Endothelial cell of umbilical vein (primary cell): ENCODE results near the gene C8G. TPM values are rescaled to one million over a fixed set of nuclear protein-coding genes. Genes with fewer than 3 reads are reported as not detected.

Experiments
- BruUV-seq: library from RNA; stranded (reverse); fragments of 400-500 nt; replicated peaks from 2 replicates; lab custom pipeline; 2021; lab: Mats Ljungman, UMichigan
- CTCF ChIA-PET: fragments of 300-600, 350-600 bp; sonication (Branson Sonifier 250); formaldehyde crosslinking; loops from one replicate; lab custom pipeline; 2021; ENCODE audit warnings: antibody characterized with exemption, inconsistent platforms; lab: Charles Lee
- POLR2A ChIA-PET: fragments of 300-600, 350-600 bp; sonication (Branson Sonifier 250); formaldehyde crosslinking; loops from one replicate; lab custom pipeline; 2021; ENCODE audit warnings: antibody characterized with exemption, inconsistent platforms; lab: Charles Lee
- DNase-seq: peaks from one replicate; pipeline ENCODE4 v3.0.0-alpha.2; 2011; ENCODE audit warnings: low read depth, low spot score
- FAIRE-seq: peaks from 2 replicates; lab custom pipeline; 2011; peaks lifted over from hg19 to GRCh38; lab: Jason Lieb, UNC
- H2AFZ ChIP-seq: 2 replicates; pipeline ENCODE4 v1.6.0; 2012; ENCODE audit warnings: low read depth, low read length, control low read depth, inconsistent platforms
- H3K27ac ChIP-seq: 2 replicates; pipeline ENCODE4 v1.5.1; 2011; ENCODE audit warnings: low read depth, mild to moderate bottlenecking, control low read depth, low read length, moderate library complexity; ENCODE audit not compliant: insufficient read depth
- H3K27me3 ChIP-seq, 2 experiments: 2 replicates each; pipeline versions ENCODE4 v1.6.0 to v1.6.1; 2011; ENCODE audit warnings: low read length in 2 of 2, mixed read lengths in 1 of 2; ENCODE audit not compliant: control insufficient read depth in 2 of 2, insufficient read depth in 2 of 2
- H3K36me3 ChIP-seq, 2 experiments: 2 replicates in 1 of 2; 3 replicates in 1 of 2; pipeline ENCODE4 v1.5.1; 2011; ENCODE audit warnings: low read length in 2 of 2, mild to moderate bottlenecking in 1 of 2, moderate library complexity in 1 of 2; ENCODE audit not compliant: control insufficient read depth in 2 of 2, insufficient read depth in 2 of 2; ENCODE audit errors: extremely low read depth in 1 of 2
- H3K4me1 ChIP-seq: 3 replicates; pipeline ENCODE4 v1.5.1; 2011; ENCODE audit warnings: mild to moderate bottlenecking, low read length; ENCODE audit not compliant: control insufficient read depth, insufficient read depth; ENCODE audit errors: extremely low read depth
- H3K4me2 ChIP-seq: 2 replicates; pipeline ENCODE4 v1.6.1; 2011; ENCODE audit warnings: low read length, control low read depth, mixed read lengths; ENCODE audit not compliant: insufficient read depth
- H3K4me3 ChIP-seq, 3 experiments: fragments of 200-600 bp in 1 of 3; sonication (generic), shearing (Covaris generic) in 1 of 3; replicated peaks in 1 of 3; 2 replicates each; pipeline ENCODE4 v1.5.1; 2011 to 2016; ENCODE audit warnings: control low read depth in 3 of 3, low read length in 3 of 3, mild to moderate bottlenecking in 2 of 3, inconsistent platforms in 1 of 3, low read depth in 1 of 3, moderate library complexity in 1 of 3; ENCODE audit not compliant: insufficient read depth in 1 of 3
- H3K79me2 ChIP-seq: 2 replicates; pipeline ENCODE4 v1.6.0; 2012; ENCODE audit warnings: low read length, inconsistent platforms; ENCODE audit not compliant: control insufficient read depth, insufficient read depth
- H3K9ac ChIP-seq: replicated peaks from 2 replicates; pipeline ENCODE3; 2011; ENCODE audit warnings: low read length, control low read depth; ENCODE audit not compliant: insufficient read depth; ENCODE audit errors: extremely low read depth
- H3K9me1 ChIP-seq: replicated peaks from 3 replicates; pipeline ENCODE4 v1.6.0; 2011; ENCODE audit warnings: mild to moderate bottlenecking, low read length; ENCODE audit not compliant: control insufficient read depth, insufficient read depth; ENCODE audit errors: extremely low read depth
- H3K9me3 ChIP-seq: replicated peaks from 2 replicates; pipeline ENCODE4 v1.5.1; 2012; ENCODE audit warnings: low read length, inconsistent platforms; ENCODE audit not compliant: control insufficient read depth, insufficient read depth
- H4K20me1 ChIP-seq: replicated peaks from 2 replicates; pipeline ENCODE3; 2011; ENCODE audit warnings: mild to moderate bottlenecking, low read length; ENCODE audit not compliant: control insufficient read depth, insufficient read depth; ENCODE audit errors: extremely low read depth
- CTCF ChIP-seq, 2 donors: IDR thresholded peaks; 1 replicate in 1 of 2; 2 replicates in 1 of 2; pipeline ENCODE4 v1.5.1; 2011; ENCODE audit warnings: low read length in 2 of 2, mild to moderate bottlenecking in 2 of 2, moderate library complexity in 2 of 2, control low read depth in 1 of 2, inconsistent platforms in 1 of 2, low read depth in 1 of 2; ENCODE audit not compliant: insufficient read depth in 1 of 2; ENCODE audit errors: extremely low read depth in 1 of 2
- EZH2 ChIP-seq: IDR thresholded peaks from 2 replicates; pipeline ENCODE4 v1.6.1; 2012; ENCODE audit warnings: borderline replicate concordance, low read depth, mild to moderate bottlenecking, moderate library complexity, low read length, inconsistent platforms; ENCODE audit not compliant: severe bottlenecking
- FOS ChIP-seq: IDR thresholded peaks from 2 replicates; pipeline ENCODE4 v1.6.1; 2011; ENCODE audit warnings: mild to moderate bottlenecking, low read length, moderate library complexity, borderline replicate concordance; ENCODE audit not compliant: insufficient read depth
- GATA2 ChIP-seq: IDR thresholded peaks from 2 replicates; pipeline ENCODE4 v1.7.0; 2011; ENCODE audit warnings: low read depth, mild to moderate bottlenecking, moderate library complexity, mixed read lengths, low read length; ENCODE audit not compliant: insufficient read length, insufficient read depth
- JUN ChIP-seq: IDR thresholded peaks from 2 replicates; pipeline ENCODE4 v1.6.1; 2011; ENCODE audit warnings: borderline replicate concordance, low read depth; ENCODE audit not compliant: insufficient read length, insufficient read depth
- MAX ChIP-seq: IDR thresholded peaks from 2 replicates; pipeline ENCODE4 v1.6.1; 2011; ENCODE audit not compliant: insufficient read depth, insufficient read length
- MYC ChIP-seq: IDR thresholded peaks from one replicate; pipeline ENCODE4 v1.6.1; 2011; ENCODE audit warnings: mild to moderate bottlenecking, low read depth, low read length
- POLR2A ChIP-seq: IDR thresholded peaks from 2 replicates; pipeline ENCODE4 v1.6.1; 2012; ENCODE audit warnings: low read depth, mild to moderate bottlenecking, control low read depth, low read length
- POLR2AphosphoS5 ChIP-seq: IDR thresholded peaks from 2 replicates; pipeline ENCODE4 v1.6.1; 2012; ENCODE audit warnings: low read depth, mild to moderate bottlenecking, control low read depth, low read length, moderate library complexity; ENCODE audit not compliant: insufficient read depth
- dilution Hi-C: fragments of 300-500 bp; cut with MboI; formaldehyde crosslinking; loops from one replicate; pipeline ENCODE4 v1.15.0; 2019; ENCODE audit warnings: low sequenced_read_pairs; ENCODE audit not compliant: extremely low pct_ligation_motif_present
- intact Hi-C: fragments of 100-400 bp; cut with micrococcal nuclease; formaldehyde crosslinking; loops from one replicate; pipeline ENCODE4 v1.10.0; 2022
- polyA plus RNA-seq, 4 experiments: library from polyadenylated mRNA; depleted of rRNA in 3 of 4; stranded (reverse) in 3 of 4; unstranded in 1 of 4; fragments of >200 nt; gene quantifications; 2 replicates each; pipeline versions ENCODE4 v1.2.1 to v1.2.3, GENCODE V29; 2011 to 2012; ENCODE audit warnings: missing spikeins in 1 of 4
- total RNA-seq: library from RNA; stranded (reverse); gene quantifications from 2 replicates; pipeline ENCODE4 v1.2.3, GENCODE V29; 2021

The C8G gene
- total and polyA plus RNA-seq, 2 donors (not counting 3 experiments of a cell fraction or from before 2014, with no cell fraction given) = 0.47 to 1.9 TPM

GRCh38 chr9:136995772-136996311 lies 50.8 kb downstream of the C8G start:
- no peak overlapping the region for H3K27ac ChIP-seq
- TF ChIP-seq POLR2AphosphoS5 = no peak
- no peak for TF ChIP-seq CTCF (IDR thresholded peaks at IDR 0.05; ENCODE audit: extremely low read depth in 1 of 2, insufficient read depth in 1 of 2, low read depth in 1 of 2, low read length in 2 of 2)
- no peak for TF ChIP-seq EZH2
- peak; percentile 28 for TF ChIP-seq POLR2A
- no peak for TF ChIP-seq FOS
- no peak for TF ChIP-seq MAX
- TF ChIP-seq GATA2 = no peak
- TF ChIP-seq MYC = no peak
- TF ChIP-seq JUN = no peak
- H3K79me2 ChIP-seq = peaks cover 9% of the 10 kb centered on the region
- CTCF ChIA-PET = interaction anchor here (0.5 to 1.9 kb wide), 7 partner anchors 15 to 110 kb away, joined by 3 to 16 read pairs (median 4); partner anchors contain the start of gene TRAF2
- H3K4me2 ChIP-seq = no peak overlapping the region
- H3K9me3 ChIP-seq = no peaks in the 10 kb centered on the region
- no peaks in the 10 kb centered on the region for H3K36me3 ChIP-seq
- intact Hi-C loops = loop anchor here (5.0 kb wide), 1 partner anchor 154 kb away; the partner anchor contains the start of gene AJM1
- no peak overlapping the region for H3K4me3 ChIP-seq
- no peak overlapping the region for H2AFZ ChIP-seq
- DNase-seq (peak; percentile 13), FAIRE-seq (peak; percentile 37)
- no peaks in the 10 kb centered on the region for H3K9me1 ChIP-seq
- no peaks in the 10 kb centered on the region for H3K27me3 ChIP-seq
- dilution Hi-C loops = no loop called here
- no peaks in the 10 kb centered on the region for H4K20me1 ChIP-seq
- peaks cover 32% of the 10 kb centered on the region for H3K4me1 ChIP-seq
- BruUV-seq = no TSS peak
- POLR2A ChIA-PET = no interaction called here
- no peak overlapping the region for H3K9ac ChIP-seq

Other genes starting within 250 kb of the C8G start
Only the 30 nearest of the 32 such genes appear.
- gene DIPK1B, start 232.7 kb upstream of the C8G start, total RNA-seq = 242 and 253 TPM in 2 replicates
- 441 and 642 TPM in 2 replicates for gene DIPK1B, start 232.7 kb upstream of the C8G start, polyA plus RNA-seq
- not detected in 2 replicates for gene LCN10, start 202.3 kb upstream of the C8G start, total RNA-seq
- not detected in 2 replicates for gene LCN10, start 202.3 kb upstream of the C8G start, polyA plus RNA-seq
- not detected in 2 replicates for gene LCN6, start 196.7 kb upstream of the C8G start, total RNA-seq
- 0.17 TPM in 1 of 2 replicates, not detected in the other for gene LCN6, start 196.7 kb upstream of the C8G start, polyA plus RNA-seq
- not detected in 2 replicates for gene LCN8, start 187.0 kb upstream of the C8G start, total RNA-seq
- not detected in 2 replicates for gene LCN8, start 187.0 kb upstream of the C8G start, polyA plus RNA-seq
- gene LCN15, start 180.7 kb upstream of the C8G start, total RNA-seq = not detected in 2 replicates
- not detected in 2 replicates for gene LCN15, start 180.7 kb upstream of the C8G start, polyA plus RNA-seq
- 43.2 and 44.9 TPM in 2 replicates for gene TMEM141, start 153.9 kb upstream of the C8G start, total RNA-seq
- 129 and 146 TPM in 2 replicates for gene TMEM141, start 153.9 kb upstream of the C8G start, polyA plus RNA-seq
- 0.37 TPM in 1 of 2 replicates, not detected in the other for gene CCDC183, start 148.9 kb upstream of the C8G start, total RNA-seq
- 0.50 and 0.60 TPM in 2 replicates for gene CCDC183, start 148.9 kb upstream of the C8G start, polyA plus RNA-seq
- gene RABL6, start 137.3 kb upstream of the C8G start, total RNA-seq = 112 TPM in 2 replicates
- gene RABL6, start 137.3 kb upstream of the C8G start, polyA plus RNA-seq = 60.8 and 61.3 TPM in 2 replicates
- gene AJM1, start 102.8 kb upstream of the C8G start, total RNA-seq = 1.3 and 1.7 TPM in 2 replicates
- 0.30 and 0.32 TPM in 2 replicates for gene AJM1, start 102.8 kb upstream of the C8G start, polyA plus RNA-seq
- gene PHPT1, start 95.8 kb upstream of the C8G start, total RNA-seq = 139 and 165 TPM in 2 replicates
- gene PHPT1, start 95.8 kb upstream of the C8G start, polyA plus RNA-seq = 319 and 376 TPM in 2 replicates
- gene MAMDC4, start 92.9 kb upstream of the C8G start, total RNA-seq = 7.2 and 7.7 TPM in 2 replicates
- gene MAMDC4, start 92.9 kb upstream of the C8G start, polyA plus RNA-seq = 3.6 and 4.7 TPM in 2 replicates
- 356 and 388 TPM in 2 replicates for gene EDF1, start 78.9 kb upstream of the C8G start, total RNA-seq
- gene EDF1, start 78.9 kb upstream of the C8G start, polyA plus RNA-seq = 411 and 478 TPM in 2 replicates
- 21.5 and 23.1 TPM in 2 replicates for gene TRAF2, start 58.7 kb upstream of the C8G start, total RNA-seq
- 10.3 and 10.9 TPM in 2 replicates for gene TRAF2, start 58.7 kb upstream of the C8G start, polyA plus RNA-seq
- gene FBXW5, start 505 bp upstream of the C8G start, total RNA-seq = 95.6 and 97.3 TPM in 2 replicates
- gene FBXW5, start 505 bp upstream of the C8G start, polyA plus RNA-seq = 151 and 209 TPM in 2 replicates
- gene LCN12, start 7.0 kb downstream of the C8G start, total RNA-seq = 0.35 TPM in 1 of 2 replicates, not detected in the other
- gene LCN12, start 7.0 kb downstream of the C8G start, polyA plus RNA-seq = 0.52 and 0.62 TPM in 2 replicates
- not detected in 2 replicates for gene PTGDS, start 32.3 kb downstream of the C8G start, total RNA-seq
- not detected in 2 replicates for gene PTGDS, start 32.3 kb downstream of the C8G start, polyA plus RNA-seq
- not detected in 2 replicates for gene LCNL1, start 37.8 kb downstream of the C8G start, total RNA-seq
- gene LCNL1, start 37.8 kb downstream of the C8G start, polyA plus RNA-seq = not detected in 2 replicates
- gene PAXX, start 47.2 kb downstream of the C8G start, total RNA-seq = 35.0 and 38.7 TPM in 2 replicates
- gene PAXX, start 47.2 kb downstream of the C8G start, polyA plus RNA-seq = 34.0 and 49.9 TPM in 2 replicates
- not detected in 2 replicates for gene CLIC3, start 51.3 kb downstream of the C8G start, total RNA-seq
- 2.3 and 4.1 TPM in 2 replicates for gene CLIC3, start 51.3 kb downstream of the C8G start, polyA plus RNA-seq
- gene ABCA2, start 83.0 kb downstream of the C8G start, total RNA-seq = 20.0 and 23.4 TPM in 2 replicates
- 29.1 and 41.2 TPM in 2 replicates for gene ABCA2, start 83.0 kb downstream of the C8G start, polyA plus RNA-seq
- gene FUT7, start 86.8 kb downstream of the C8G start, total RNA-seq = not detected in 2 replicates
- not detected in 2 replicates for gene FUT7, start 86.8 kb downstream of the C8G start, polyA plus RNA-seq
- gene NPDC1, start 100.9 kb downstream of the C8G start, total RNA-seq = 157 and 181 TPM in 2 replicates
- 115 and 144 TPM in 2 replicates for gene NPDC1, start 100.9 kb downstream of the C8G start, polyA plus RNA-seq
- gene ENTPD2, start 108.8 kb downstream of the C8G start, total RNA-seq = not detected in 2 replicates
- 0.03 TPM in 1 of 2 replicates, not detected in the other for gene ENTPD2, start 108.8 kb downstream of the C8G start, polyA plus RNA-seq
- gene SAPCD2, start 125.3 kb downstream of the C8G start, total RNA-seq = 24.3 and 27.8 TPM in 2 replicates
- 11.5 and 13.2 TPM in 2 replicates for gene SAPCD2, start 125.3 kb downstream of the C8G start, polyA plus RNA-seq
- 38.1 and 41.7 TPM in 2 replicates for gene UAP1L1, start 132.3 kb downstream of the C8G start, total RNA-seq
- gene UAP1L1, start 132.3 kb downstream of the C8G start, polyA plus RNA-seq = 26.0 and 31.0 TPM in 2 replicates
- 67.7 and 75.3 TPM in 2 replicates for gene MAN1B1, start 141.7 kb downstream of the C8G start, total RNA-seq
- 81.0 and 83.3 TPM in 2 replicates for gene MAN1B1, start 141.7 kb downstream of the C8G start, polyA plus RNA-seq
- 118 and 149 TPM in 2 replicates for gene DPP7, start 169.5 kb downstream of the C8G start, total RNA-seq
- 200 and 247 TPM in 2 replicates for gene DPP7, start 169.5 kb downstream of the C8G start, polyA plus RNA-seq
- not detected in 2 replicates for gene GRIN1, start 193.9 kb downstream of the C8G start, total RNA-seq
- not detected in 2 replicates for gene GRIN1, start 193.9 kb downstream of the C8G start, polyA plus RNA-seq
- not detected in 2 replicates for gene LRRC26, start 224.8 kb downstream of the C8G start, total RNA-seq
- gene LRRC26, start 224.8 kb downstream of the C8G start, polyA plus RNA-seq = 0.08 TPM in 1 of 2 replicates, not detected in the other
- gene TMEM210, start 226.8 kb downstream of the C8G start, total RNA-seq = not detected in 2 replicates
- gene TMEM210, start 226.8 kb downstream of the C8G start, polyA plus RNA-seq = not detected in 2 replicates